Measurements from ENCODE around the gene PHYH.
"Not testable (repeated sequence)": the region's sequence is repeated elsewhere in the genome, so short reads cannot be mapped to it uniquely, and the experiment has no call there.

The PHYH gene

GRCh38 chr10:13299437-13300287 lies at the start of gene PHYH:
TSS of gene PHYH (minus strand) at chr10:13300064. CDS start at chr10:13300042, 22 bp downstream.
- peak; percentile 2 for DNase-seq

GRCh38 chr10:13348216-13349017 lies 48.6 kb upstream of the PHYH start, which contains the start of gene SEPHS1:
TSS of gene SEPHS1 (minus strand) at chr10:13348293. CDS start at chr10:13344950, 3,343 bp downstream.
- peak; percentile 57 for DNase-seq

- peak; percentile 15 for DNase-seq
These were observed 47.8 kb upstream of the PHYH start for GRCh38 chr10:13347500-13348156.

GRCh38 chr10:13347043-13347499 lies 47.2 kb upstream of the PHYH start:
- no peak for DNase-seq

- peak; percentile 25 for DNase-seq
These were observed 46.6 kb upstream of the PHYH start for GRCh38 chr10:13346283-13347042.

- DNase-seq, result no peak
These were observed 40.9 kb upstream of the PHYH start for GRCh38 chr10:13340626-13341376.

GRCh38 chr10:13340068-13340467 lies 40.2 kb upstream of the PHYH start:
- no peak for DNase-seq

GRCh38 chr10:13338390-13339110 lies 38.7 kb upstream of the PHYH start:
- no peak for DNase-seq

- no peak for DNase-seq
These were observed 37.9 kb upstream of the PHYH start for GRCh38 chr10:13337827-13338196.

- DNase-seq, result no peak
These were observed 37.4 kb upstream of the PHYH start for GRCh38 chr10:13337128-13337826.

- DNase-seq, result peak; percentile 66
These were observed 36.0 kb upstream of the PHYH start for GRCh38 chr10:13335881-13336280.

GRCh38 chr10:13334556-13334955 lies 34.7 kb upstream of the PHYH start:
- DNase-seq, result no peak

GRCh38 chr10:13331646-13332045 lies 31.8 kb upstream of the PHYH start:
- no peak for DNase-seq

- not testable (repeated sequence) for DNase-seq
These were observed 31.1 kb upstream of the PHYH start for GRCh38 chr10:13330980-13331379.

GRCh38 chr10:13329565-13329964 lies 29.7 kb upstream of the PHYH start:
- DNase-seq, result no peak

- DNase-seq, result no peak
These were observed 28.7 kb upstream of the PHYH start for GRCh38 chr10:13328613-13329012.

- DNase-seq, result no peak
These were observed 28.3 kb upstream of the PHYH start for GRCh38 chr10:13328126-13328525.

- DNase-seq, result no peak
These were observed 27.7 kb upstream of the PHYH start for GRCh38 chr10:13327534-13327933.

GRCh38 chr10:13322615-13323148 lies 22.8 kb upstream of the PHYH start:
- no peak for DNase-seq

- no peak for DNase-seq
These were observed 21.7 kb upstream of the PHYH start for GRCh38 chr10:13321576-13321975.
